ENCODE results near the gene NCL. TPM values are rescaled to one million over a fixed set of nuclear protein-coding genes. Genes with fewer than 3 reads are reported as not detected.

The NCL gene
- polyA plus RNA-seq, 4 donors = 89.2 to 493 (median 192) TPM

- Histone ChIP-seq H3K27me3 (ENCODE audit: control insufficient read depth in 3 of 3, insufficient read depth in 3 of 3, low read length in 3 of 3) (no peaks in the 10 kb centered on the region), H3K27ac (ENCODE audit: low read depth in 1 of 3, low read length in 2 of 3) (no peak overlapping the region), H3K4me1 (ENCODE audit: control insufficient read depth in 3 of 3, insufficient read depth in 2 of 3, low read depth in 1 of 3, low read length in 2 of 3) (no peaks in the 10 kb centered on the region), H3K4me3 (ENCODE audit: low read depth in 1 of 3, low read length in 3 of 3) (no peak overlapping the region), H3K9me3 (ENCODE audit: control insufficient read depth in 2 of 2, insufficient read depth in 1 of 2, low read depth in 1 of 2, low read length in 1 of 2) (no peaks in the 10 kb centered on the region), H3K36me3 (ENCODE audit: control insufficient read depth in 3 of 3, insufficient read depth in 2 of 3, low read depth in 1 of 3, low read length in 3 of 3) (no peaks in the 10 kb centered on the region)
- 68 to 77% (median 72%) methylated on average over 3 of the region's 3 CpGs for WGBS, 3 donors
- no peak for DNase-seq
- no peak for FAIRE-seq
These were observed 12.6 kb upstream of the NCL start for GRCh38 chr2:231476920-231477319.

- Histone ChIP-seq H3K4me1 (ENCODE audit: control insufficient read depth in 3 of 3, insufficient read depth in 2 of 3, low read depth in 1 of 3, low read length in 2 of 3) (no peaks in the 10 kb centered on the region), H3K9me3 (ENCODE audit: control insufficient read depth in 2 of 2, insufficient read depth in 1 of 2, low read depth in 1 of 2, low read length in 1 of 2) (no peaks in the 10 kb centered on the region), H3K27me3 (ENCODE audit: control insufficient read depth in 3 of 3, insufficient read depth in 3 of 3, low read length in 3 of 3) (no peaks in the 10 kb centered on the region), H3K36me3 (ENCODE audit: control insufficient read depth in 3 of 3, insufficient read depth in 2 of 3, low read depth in 1 of 3, low read length in 3 of 3) (no peaks in the 10 kb centered on the region), H3K4me3 (ENCODE audit: low read depth in 1 of 3, low read length in 3 of 3) (no peak overlapping the region), H3K27ac (ENCODE audit: low read depth in 1 of 3, low read length in 2 of 3) (no peak overlapping the region)
- DNase-seq (no peak), FAIRE-seq (no peak)
- 39 to 47% (median 46%) methylated on average over 3 of the region's 3 CpGs for WGBS, 3 donors
These were observed 11.7 kb upstream of the NCL start for GRCh38 chr2:231475965-231476364.

GRCh38 chr2:231472816-231473215, 8.5 kb upstream of the NCL start:
- 86 to 100% (median 92%) methylated on average over 3 of the region's 3 CpGs for WGBS, 3 donors
- DNase-seq (no peak), FAIRE-seq (no peak)
- no peaks in the 10 kb centered on the region for H3K4me1 ChIP-seq (ENCODE audit: control insufficient read depth in 3 of 3, insufficient read depth in 2 of 3, low read depth in 1 of 3, low read length in 2 of 3)
- H3K9me3 ChIP-seq (ENCODE audit: control insufficient read depth in 2 of 2, insufficient read depth in 1 of 2, low read depth in 1 of 2, low read length in 1 of 2) = no peaks in the 10 kb centered on the region
- H3K4me3 ChIP-seq (ENCODE audit: low read depth in 1 of 3, low read length in 3 of 3) = no peak overlapping the region
- no peaks in the 10 kb centered on the region for H3K27me3 ChIP-seq (ENCODE audit: control insufficient read depth in 3 of 3, insufficient read depth in 3 of 3, low read length in 3 of 3)
- H3K27ac ChIP-seq (ENCODE audit: low read depth in 1 of 3, low read length in 2 of 3) = no peak overlapping the region
- no peaks in the 10 kb centered on the region for H3K36me3 ChIP-seq (ENCODE audit: control insufficient read depth in 3 of 3, insufficient read depth in 2 of 3, low read depth in 1 of 3, low read length in 3 of 3)

- H3K27me3 ChIP-seq (ENCODE audit: control insufficient read depth in 3 of 3, insufficient read depth in 3 of 3, low read length in 3 of 3) = no peaks in the 10 kb centered on the region
- no peak for DNase-seq
- H3K4me1 ChIP-seq (ENCODE audit: control insufficient read depth in 3 of 3, insufficient read depth in 2 of 3, low read depth in 1 of 3, low read length in 2 of 3) = peaks cover 0 to 4% (median 0%) of the 10 kb centered on the region in 3 donors
- H3K9me3 ChIP-seq (ENCODE audit: control insufficient read depth in 2 of 2, insufficient read depth in 1 of 2, low read depth in 1 of 2, low read length in 1 of 2) = no peaks in the 10 kb centered on the region
- WGBS, 3 donors = 80 to 82% (median 81%) methylated on average over 6 of the region's 6 CpGs
- no peak for FAIRE-seq
- H3K27ac ChIP-seq (ENCODE audit: low read depth in 1 of 3, low read length in 2 of 3) = no peak overlapping the region
- H3K4me3 ChIP-seq (ENCODE audit: low read depth in 1 of 3, low read length in 3 of 3) = no peak overlapping the region
- no peaks in the 10 kb centered on the region for H3K36me3 ChIP-seq (ENCODE audit: control insufficient read depth in 3 of 3, insufficient read depth in 2 of 3, low read depth in 1 of 3, low read length in 3 of 3)
These were observed 6.1 kb upstream of the NCL start for GRCh38 chr2:231470246-231470900.

GRCh38 chr2:231469583-231469950, 5.3 kb upstream of the NCL start:
- FAIRE-seq (no peak), DNase-seq (no peak)
- Histone ChIP-seq H3K9me3 (ENCODE audit: control insufficient read depth in 2 of 2, insufficient read depth in 1 of 2, low read depth in 1 of 2, low read length in 1 of 2) (no peaks in the 10 kb centered on the region), H3K36me3 (ENCODE audit: control insufficient read depth in 3 of 3, insufficient read depth in 2 of 3, low read depth in 1 of 3, low read length in 3 of 3) (no peaks in the 10 kb centered on the region), H3K4me3 (ENCODE audit: low read depth in 1 of 3, low read length in 3 of 3) (no peak overlapping the region), H3K27ac (ENCODE audit: low read depth in 1 of 3, low read length in 2 of 3) (no peak overlapping the region), H3K27me3 (ENCODE audit: control insufficient read depth in 3 of 3, insufficient read depth in 3 of 3, low read length in 3 of 3) (no peaks in the 10 kb centered on the region), H3K4me1 (ENCODE audit: control insufficient read depth in 3 of 3, insufficient read depth in 2 of 3, low read depth in 1 of 3, low read length in 2 of 3) (peaks cover 0 to 8% (median 0%) of the 10 kb centered on the region in 3 donors)
- 54 to 60% (median 60%) methylated on average over 3 of the region's 3 CpGs for WGBS, 3 donors

- Histone ChIP-seq H3K4me3 (ENCODE audit: low read depth in 1 of 3, low read length in 3 of 3) (no peak overlapping the region), H3K9me3 (ENCODE audit: control insufficient read depth in 2 of 2, insufficient read depth in 1 of 2, low read depth in 1 of 2, low read length in 1 of 2) (no peaks in the 10 kb centered on the region), H3K4me1 (ENCODE audit: control insufficient read depth in 3 of 3, insufficient read depth in 2 of 3, low read depth in 1 of 3, low read length in 2 of 3) (peaks cover 0 to 8% (median 0%) of the 10 kb centered on the region in 3 donors), H3K36me3 (ENCODE audit: control insufficient read depth in 3 of 3, insufficient read depth in 2 of 3, low read depth in 1 of 3, low read length in 3 of 3) (peaks cover 0 to 3% (median 0%) of the 10 kb centered on the region in 3 donors), H3K27me3 (ENCODE audit: control insufficient read depth in 3 of 3, insufficient read depth in 3 of 3, low read length in 3 of 3) (no peaks in the 10 kb centered on the region), H3K27ac (ENCODE audit: low read depth in 1 of 3, low read length in 2 of 3) (no peak overlapping the region)
- WGBS, 3 donors = 82 to 87% (median 87%) methylated on average over 12 of the region's 12 CpGs
- FAIRE-seq (no peak), DNase-seq (no peak)
These were observed 3.6 kb upstream of the NCL start for GRCh38 chr2:231467613-231468530.

- whole genome bisulfite sequencing, 3 donors = 89 to 95% (median 90%) methylated on average over 4 of the region's 4 CpGs
- Histone ChIP-seq H3K36me3 (ENCODE audit: control insufficient read depth in 3 of 3, insufficient read depth in 2 of 3, low read depth in 1 of 3, low read length in 3 of 3) (peaks cover 0 to 5% (median 2%) of the 10 kb centered on the region in 3 donors), H3K4me1 (ENCODE audit: control insufficient read depth in 3 of 3, insufficient read depth in 2 of 3, low read depth in 1 of 3, low read length in 2 of 3) (peaks cover 2 to 8% (median 7%) of the 10 kb centered on the region in 3 donors), H3K4me3 (ENCODE audit: low read depth in 1 of 3, low read length in 3 of 3) (no peak overlapping the region), H3K9me3 (ENCODE audit: control insufficient read depth in 2 of 2, insufficient read depth in 1 of 2, low read depth in 1 of 2, low read length in 1 of 2) (no peaks in the 10 kb centered on the region), H3K27me3 (ENCODE audit: control insufficient read depth in 3 of 3, insufficient read depth in 3 of 3, low read length in 3 of 3) (no peaks in the 10 kb centered on the region), H3K27ac (ENCODE audit: low read depth in 1 of 3, low read length in 2 of 3) (no peak overlapping the region)
- FAIRE-seq (no peak), DNase-seq (no peak)
These were observed 2.8 kb upstream of the NCL start for GRCh38 chr2:231467016-231467545.
